Hippocampal formation (tissue), 2 donors: ENCODE results near the gene PRAF2.

ENCODE experiments used
- DNase-seq, 2 donors: peaks; one replicate each; lab custom pipeline; 2025; lab: John Stamatoyannopoulos, UW

The PRAF2 gene

DNA sequence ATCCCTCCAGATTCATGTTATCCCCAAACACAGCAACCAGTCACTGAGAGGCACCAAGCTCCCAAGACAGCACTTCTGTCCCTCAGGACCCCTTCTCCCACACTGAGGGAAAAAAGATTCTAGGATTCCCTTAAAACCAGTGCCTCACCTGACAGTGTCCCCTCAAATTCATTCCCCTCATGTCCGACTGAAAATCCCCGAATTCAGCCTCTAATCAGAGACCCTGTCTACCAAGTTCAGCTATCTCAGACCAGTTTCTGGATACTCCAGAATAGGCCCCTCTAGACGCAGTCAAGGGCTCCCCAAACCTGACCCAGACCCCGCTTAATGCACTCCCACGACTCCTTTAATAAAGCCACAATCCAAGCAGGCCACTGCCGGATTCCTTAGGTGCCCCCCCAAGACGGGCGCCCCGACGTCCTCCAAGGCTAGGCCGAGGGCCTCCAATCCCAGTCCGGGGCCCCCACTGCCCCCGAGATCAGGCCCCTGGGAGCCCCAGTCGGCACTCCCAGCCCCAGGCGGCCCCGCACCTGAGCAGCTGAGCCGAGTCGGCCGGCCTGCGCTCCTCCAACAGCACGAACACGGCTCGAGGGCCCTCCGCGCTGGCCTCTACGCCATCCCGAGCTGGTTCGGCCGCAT lies 31.1 kb downstream of the PRAF2 start:
- no peak for DNase-seq

DNA sequence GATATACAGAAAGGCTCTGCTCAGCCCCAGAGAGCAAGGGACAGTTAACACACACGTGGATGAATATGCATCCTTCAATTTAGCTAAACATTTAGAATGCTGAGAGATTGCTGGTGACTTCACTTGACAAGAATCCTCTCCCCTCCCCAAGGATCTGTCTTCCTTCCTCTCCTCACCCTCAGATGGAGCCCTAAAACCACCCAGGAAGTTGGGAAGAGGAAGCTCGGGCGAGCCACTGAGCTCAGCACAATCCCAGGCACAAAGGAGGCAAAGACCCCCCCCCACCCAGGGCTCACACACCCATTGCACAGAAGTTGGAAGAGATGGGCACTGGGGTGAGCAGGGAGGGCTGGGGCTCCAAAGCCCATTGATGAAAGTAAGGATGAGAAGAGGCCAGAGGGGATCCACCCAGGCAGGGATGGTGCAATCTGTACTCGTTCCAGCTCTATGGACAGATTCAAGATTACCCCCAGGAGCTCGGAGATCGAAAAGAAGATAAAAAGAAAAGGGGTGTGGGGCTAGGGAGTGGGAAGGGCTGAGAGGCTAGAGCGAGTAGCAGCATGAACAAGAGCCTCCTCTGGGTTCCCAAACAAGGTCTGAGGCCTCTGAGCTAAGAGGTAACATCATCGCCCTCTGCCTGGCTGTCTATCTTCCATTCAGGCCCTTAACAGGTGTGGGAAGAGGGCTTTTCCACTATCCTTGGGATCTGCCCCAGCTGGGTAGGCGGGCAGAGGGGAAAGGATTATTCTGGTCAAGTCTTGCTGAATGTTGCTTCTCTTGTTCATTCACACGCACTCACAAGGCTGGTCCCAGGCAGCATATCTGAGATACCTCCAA lies 31.8 kb downstream of the PRAF2 start:
- DNase-seq = no peak

GRCh38 chrX:49040376-49040955 lies 33.3 kb downstream of the PRAF2 start:
- DNase-seq = no peak

DNA sequence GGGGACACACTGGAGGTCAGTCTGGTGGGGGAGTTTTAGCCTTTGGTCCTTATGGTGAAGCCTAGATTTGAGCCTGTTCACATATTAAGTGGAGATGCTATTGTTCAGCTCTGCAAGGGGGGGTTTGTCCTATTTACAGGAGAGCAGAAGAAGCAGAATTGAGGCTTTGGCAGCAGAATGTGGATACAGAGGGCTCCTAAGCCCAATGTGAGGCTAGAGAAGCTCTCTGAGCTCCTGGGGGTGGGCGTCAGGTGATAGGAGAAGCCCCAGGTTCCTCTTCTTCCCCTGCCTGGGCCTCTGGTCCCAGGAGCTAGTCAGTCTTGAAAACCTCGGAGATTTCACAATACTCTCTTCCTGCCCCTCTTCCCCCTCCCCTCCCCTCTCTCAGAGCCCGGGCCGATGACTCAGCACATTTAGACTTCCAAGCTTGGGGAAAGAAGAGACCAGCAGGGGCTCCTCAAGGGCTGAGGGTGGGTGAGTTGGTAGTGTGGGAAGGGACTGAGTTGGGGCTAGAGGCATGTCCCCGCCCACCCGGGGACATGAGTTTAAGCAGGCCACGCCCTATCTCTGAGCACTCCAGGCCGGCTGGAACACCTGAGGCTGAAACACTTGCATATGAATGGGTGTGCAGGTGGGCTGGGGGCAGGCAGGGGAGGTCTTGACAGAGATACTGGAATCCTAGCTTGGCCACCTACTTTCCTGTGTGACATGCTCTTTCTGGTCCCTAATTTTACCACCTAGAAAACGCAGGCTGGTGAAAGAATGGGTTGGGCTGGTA lies 34.0 kb downstream of the PRAF2 start:
- peak in 1 of 2 donors; percentile 48 for DNase-seq

DNA sequence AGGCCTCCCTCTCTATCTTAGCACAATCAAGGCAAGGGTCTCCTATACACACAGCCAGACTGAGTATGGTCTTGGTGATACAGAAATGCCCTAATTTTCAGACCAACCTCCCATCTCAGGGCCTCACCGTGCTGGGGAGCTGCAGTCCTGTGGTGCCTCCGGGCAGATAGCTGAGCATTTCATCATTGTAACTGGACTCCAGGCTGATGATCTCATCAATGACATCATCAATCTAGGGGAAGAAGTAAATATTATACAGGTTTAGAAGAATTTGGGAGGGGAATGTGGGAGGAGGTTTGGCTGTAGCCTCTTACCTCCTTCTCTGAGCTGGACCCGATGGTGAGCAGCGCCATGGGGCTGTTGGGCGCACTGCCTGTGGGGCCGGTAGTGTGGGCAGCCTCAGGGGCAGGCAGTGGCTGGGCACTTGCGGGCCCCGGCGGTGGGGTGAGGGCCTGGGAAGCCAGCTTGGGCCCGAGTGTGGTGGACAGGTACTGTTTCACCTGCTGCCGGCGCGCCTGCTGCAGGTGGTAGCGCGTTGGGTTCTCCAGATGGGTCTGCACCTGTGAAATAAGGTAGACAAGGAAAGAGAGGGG lies 35.8 kb downstream of the PRAF2 start:
- no peak for DNase-seq

DNA sequence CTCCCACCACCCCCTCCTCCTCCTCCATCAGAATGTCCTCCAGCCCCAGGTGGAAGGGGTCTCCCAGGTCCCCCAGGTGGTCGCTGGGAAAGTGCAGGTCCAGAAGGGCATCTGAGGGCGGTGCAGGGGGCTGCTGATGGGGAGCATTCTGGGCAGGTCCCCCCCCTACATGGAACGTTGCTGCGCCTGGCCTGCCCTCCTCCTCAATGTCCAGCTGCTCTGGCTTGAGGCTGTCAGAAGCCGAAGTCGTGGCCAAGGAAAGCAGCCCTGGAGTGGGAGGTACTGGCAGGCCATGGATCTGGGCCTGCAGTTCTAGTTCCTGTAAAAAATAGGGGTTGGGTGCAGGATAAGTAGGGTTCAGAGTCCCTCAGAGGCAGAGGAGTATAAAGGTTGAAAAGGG lies 43.5 kb downstream of the PRAF2 start:
- DNase-seq = no peak

- no peak for DNase-seq
Observed at GRCh38 chrX:49029876-49030275, 43.9 kb downstream of the PRAF2 start.
